SK-N-SH treated with all-trans-retinoic acid at 6 μM for 48 hours (cell line): ENCODE results near the gene ZBTB7A.

ENCODE experiments used
- ATAC-seq: fragments of 200-7000 bp; cut with Tn5 transposase; 3 replicates; pipeline ENCODE4 v1.9.1; 2020; ENCODE audit warnings: mild to moderate bottlenecking, moderate library complexity
- ARNTL ChIP-seq: fragments of 450-650 bp; formaldehyde crosslinking; IDR thresholded peaks from 2 replicates; pipeline ENCODE4 v1.5.0; 2020; ENCODE audit warnings: low read depth, mild to moderate bottlenecking, moderate library complexity, borderline replicate concordance
- BACH2 ChIP-seq: fragments of 250-450 bp; sonication (Bioruptor Pico); IDR thresholded peaks from 2 replicates; pipeline ENCODE4 v1.9.0; 2021; ENCODE audit warnings: mild to moderate bottlenecking, borderline replicate concordance
- CSDC2 ChIP-seq: fragments of 250-450 bp; sonication (Bioruptor Pico); IDR thresholded peaks from 2 replicates; pipeline ENCODE4 v1.5.0; 2020; ENCODE audit warnings: mild to moderate bottlenecking, moderate library complexity
- ESRRG ChIP-seq: fragments of 250-450 bp; sonication (Bioruptor Pico); IDR thresholded peaks from 2 replicates; pipeline ENCODE4 v1.6.1; 2021; ENCODE audit warnings: mild to moderate bottlenecking
- GLIS3 ChIP-seq: fragments of 250-450 bp; sonication (Bioruptor Pico); IDR thresholded peaks from 2 replicates; pipeline ENCODE4 v1.5.0; 2020; ENCODE audit warnings: mild to moderate bottlenecking, moderate library complexity
- ISL1 ChIP-seq: fragments of 250-450 bp; sonication (Bioruptor Pico); IDR thresholded peaks from 2 replicates; pipeline ENCODE4 v2.1.2; 2022; ENCODE audit warnings: mild to moderate bottlenecking, moderate library complexity
- OSR1 ChIP-seq: fragments of 250-450 bp; sonication (Bioruptor Pico); IDR thresholded peaks from 2 replicates; pipeline ENCODE4 v1.8.0; 2022; ENCODE audit warnings: moderate library complexity, mild to moderate bottlenecking, inconsistent platforms
- PPARA ChIP-seq: fragments of 250-450 bp; sonication (Bioruptor Pico); IDR thresholded peaks from 2 replicates; pipeline ENCODE4 v1.5.0; 2020; ENCODE audit warnings: mild to moderate bottlenecking, borderline replicate concordance
- TCF4 ChIP-seq: fragments of 250-450 bp; sonication (Bioruptor Pico); IDR thresholded peaks from 2 replicates; pipeline ENCODE4 v1.8.0; 2021; ENCODE audit warnings: mild to moderate bottlenecking, moderate library complexity, borderline replicate concordance
- TOX ChIP-seq: fragments of 250-450 bp; sonication (Bioruptor Pico); IDR thresholded peaks from 2 replicates; pipeline ENCODE4 v1.8.0; 2021; ENCODE audit warnings: mild to moderate bottlenecking, moderate library complexity, borderline replicate concordance
- ZC3H10 ChIP-seq: fragments of 250-450 bp; sonication (Bioruptor Pico); IDR thresholded peaks from 2 replicates; pipeline ENCODE4 v1.5.1; 2021; ENCODE audit warnings: mild to moderate bottlenecking, moderate library complexity
- ZFP3 ChIP-seq: fragments of 250-450 bp; sonication (Bioruptor Pico); IDR thresholded peaks from 2 replicates; pipeline ENCODE4 v1.5.0; 2020; ENCODE audit warnings: mild to moderate bottlenecking, moderate library complexity
- ZFP30 ChIP-seq: fragments of 450-650 bp; formaldehyde crosslinking; IDR thresholded peaks from 2 replicates; pipeline ENCODE4 v1.5.0; 2022; ENCODE audit warnings: mild to moderate bottlenecking, moderate library complexity
- ZNF565 ChIP-seq: fragments of 450-650 bp; formaldehyde crosslinking; conservative IDR thresholded peaks from 2 replicates; pipeline ENCODE4 v1.5.0; 2020; ENCODE audit warnings: low read depth, mild to moderate bottlenecking, moderate library complexity
- ZNF70 ChIP-seq: fragments of 450-650 bp; formaldehyde crosslinking; IDR thresholded peaks from 2 replicates; pipeline ENCODE4 v1.5.0; 2020; ENCODE audit warnings: mild to moderate bottlenecking, moderate library complexity
- TF ChIP-seq, protein P1 (sequence below): fragments of 250-450 bp; sonication (Bioruptor Pico); IDR thresholded peaks from 2 replicates; pipeline ENCODE4 v1.5.1; 2020; ENCODE audit warnings: low read depth, mild to moderate bottlenecking, moderate library complexity
- TF ChIP-seq, protein P2 (sequence below): fragments of 250-450 bp; sonication (Bioruptor Pico); IDR thresholded peaks from 2 replicates; pipeline ENCODE4 v1.8.0; 2021; ENCODE audit warnings: low read depth, mild to moderate bottlenecking, moderate library complexity, borderline replicate concordance
- TF ChIP-seq, protein P3 (sequence below): fragments of 250-450 bp; sonication (Bioruptor Pico); IDR thresholded peaks from 2 replicates; pipeline ENCODE4 v1.8.0; 2020; ENCODE audit warnings: mild to moderate bottlenecking, moderate library complexity, borderline replicate concordance
- TF ChIP-seq, protein P4 (sequence below): fragments of 250-450 bp; sonication (Bioruptor Pico); IDR thresholded peaks from 2 replicates; pipeline ENCODE4 v1.5.1; 2021; ENCODE audit warnings: mild to moderate bottlenecking, moderate library complexity

The ZBTB7A gene

DNA sequence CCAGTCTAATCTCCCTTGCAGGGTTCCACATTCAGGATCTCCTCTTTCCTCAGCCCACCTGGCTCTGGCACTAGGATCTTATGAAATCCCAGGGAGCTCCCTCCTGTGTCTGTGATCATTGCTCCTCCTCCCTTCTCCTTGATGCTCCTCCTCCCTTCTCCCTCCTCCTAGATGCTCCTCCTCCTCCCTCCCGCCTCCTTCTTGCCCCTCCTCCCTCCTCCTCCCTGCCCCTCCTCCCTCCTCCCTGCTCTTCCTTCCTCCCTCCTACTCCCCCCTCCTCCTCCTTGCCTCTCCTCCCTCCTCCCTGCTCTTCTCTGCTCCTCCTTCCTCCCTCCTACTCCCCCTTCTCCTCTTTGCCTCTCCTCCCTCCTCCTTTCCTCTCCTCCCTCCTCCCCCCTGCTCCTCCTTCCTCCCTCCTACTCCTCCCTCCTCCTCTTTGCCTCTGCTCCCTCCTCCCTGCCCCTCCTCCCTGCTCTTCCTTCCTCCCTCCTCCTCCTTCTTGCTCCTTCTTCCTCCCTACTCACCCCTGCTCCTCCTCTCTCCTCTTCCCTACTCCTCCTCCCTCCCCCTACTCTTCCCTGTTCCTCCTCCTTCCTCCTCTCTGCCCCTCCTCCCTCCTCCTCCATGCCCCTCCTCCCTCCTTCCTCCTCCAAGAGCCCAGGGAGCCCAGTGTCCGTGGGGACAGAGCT is 14.9 kb upstream of the ZBTB7A start:
- no peak for TF ChIP-seq OSR1 (CRISPR knock-in tag)
- TF ChIP-seq GLIS3 (CRISPR knock-in tag) = no peak
- no peak for TF ChIP-seq ZNF565 (CRISPR knock-in tag)
- TF ChIP-seq ESRRG (CRISPR knock-in tag) = no peak
- TF ChIP-seq, protein P1, sequence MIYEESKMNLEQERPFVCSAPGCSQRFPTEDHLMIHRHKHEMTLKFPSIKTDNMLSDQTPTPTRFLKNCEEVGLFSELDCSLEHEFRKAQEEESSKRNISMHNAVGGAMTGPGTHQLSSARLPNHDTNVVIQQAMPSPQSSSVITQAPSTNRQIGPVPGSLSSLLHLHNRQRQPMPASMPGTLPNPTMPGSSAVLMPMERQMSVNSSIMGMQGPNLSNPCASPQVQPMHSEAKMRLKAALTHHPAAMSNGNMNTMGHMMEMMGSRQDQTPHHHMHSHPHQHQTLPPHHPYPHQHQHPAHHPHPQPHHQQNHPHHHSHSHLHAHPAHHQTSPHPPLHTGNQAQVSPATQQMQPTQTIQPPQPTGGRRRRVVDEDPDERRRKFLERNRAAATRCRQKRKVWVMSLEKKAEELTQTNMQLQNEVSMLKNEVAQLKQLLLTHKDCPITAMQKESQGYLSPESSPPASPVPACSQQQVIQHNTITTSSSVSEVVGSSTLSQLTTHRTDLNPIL (CRISPR knock-in tag) = no peak
- TF ChIP-seq ISL1 = no peak
- no peak for TF ChIP-seq ZFP3 (CRISPR knock-in tag)
- TF ChIP-seq ZNF70 = no peak
- no peak for TF ChIP-seq BACH2 (CRISPR knock-in tag)
- TF ChIP-seq ARNTL (CRISPR knock-in tag) = no peak
- TF ChIP-seq, protein P2, sequence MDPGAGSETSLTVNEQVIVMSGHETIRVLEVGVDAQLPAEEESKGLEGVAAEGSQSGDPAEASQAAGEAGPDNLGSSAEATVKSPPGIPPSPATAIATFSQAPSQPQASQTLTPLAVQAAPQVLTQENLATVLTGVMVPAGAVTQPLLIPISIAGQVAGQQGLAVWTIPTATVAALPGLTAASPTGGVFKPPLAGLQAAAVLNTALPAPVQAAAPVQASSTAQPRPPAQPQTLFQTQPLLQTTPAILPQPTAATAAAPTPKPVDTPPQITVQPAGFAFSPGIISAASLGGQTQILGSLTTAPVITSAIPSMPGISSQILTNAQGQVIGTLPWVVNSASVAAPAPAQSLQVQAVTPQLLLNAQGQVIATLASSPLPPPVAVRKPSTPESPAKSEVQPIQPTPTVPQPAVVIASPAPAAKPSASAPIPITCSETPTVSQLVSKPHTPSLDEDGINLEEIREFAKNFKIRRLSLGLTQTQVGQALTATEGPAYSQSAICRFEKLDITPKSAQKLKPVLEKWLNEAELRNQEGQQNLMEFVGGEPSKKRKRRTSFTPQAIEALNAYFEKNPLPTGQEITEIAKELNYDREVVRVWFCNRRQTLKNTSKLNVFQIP (CRISPR knock-in tag) = no peak
- no peak for TF ChIP-seq ZFP30 (CRISPR knock-in tag)
- no peak for TF ChIP-seq TCF4 (CRISPR knock-in tag)
- TF ChIP-seq, protein P3, sequence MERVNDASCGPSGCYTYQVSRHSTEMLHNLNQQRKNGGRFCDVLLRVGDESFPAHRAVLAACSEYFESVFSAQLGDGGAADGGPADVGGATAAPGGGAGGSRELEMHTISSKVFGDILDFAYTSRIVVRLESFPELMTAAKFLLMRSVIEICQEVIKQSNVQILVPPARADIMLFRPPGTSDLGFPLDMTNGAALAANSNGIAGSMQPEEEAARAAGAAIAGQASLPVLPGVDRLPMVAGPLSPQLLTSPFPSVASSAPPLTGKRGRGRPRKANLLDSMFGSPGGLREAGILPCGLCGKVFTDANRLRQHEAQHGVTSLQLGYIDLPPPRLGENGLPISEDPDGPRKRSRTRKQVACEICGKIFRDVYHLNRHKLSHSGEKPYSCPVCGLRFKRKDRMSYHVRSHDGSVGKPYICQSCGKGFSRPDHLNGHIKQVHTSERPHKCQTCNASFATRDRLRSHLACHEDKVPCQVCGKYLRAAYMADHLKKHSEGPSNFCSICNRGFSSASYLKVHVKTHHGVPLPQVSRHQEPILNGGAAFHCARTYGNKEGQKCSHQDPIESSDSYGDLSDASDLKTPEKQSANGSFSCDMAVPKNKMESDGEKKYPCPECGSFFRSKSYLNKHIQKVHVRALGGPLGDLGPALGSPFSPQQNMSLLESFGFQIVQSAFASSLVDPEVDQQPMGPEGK (CRISPR knock-in tag) = no peak
- no peak for TF ChIP-seq TOX (CRISPR knock-in tag)
- no peak for TF ChIP-seq ZC3H10 (CRISPR knock-in tag)
- TF ChIP-seq CSDC2 = no peak
- no peak for TF ChIP-seq PPARA
- TF ChIP-seq, all 23 proteins: peak for 0
- ATAC-seq = 0 out of 3 replicates have a peak, but pooled peaks have one; percentile 12

DNA sequence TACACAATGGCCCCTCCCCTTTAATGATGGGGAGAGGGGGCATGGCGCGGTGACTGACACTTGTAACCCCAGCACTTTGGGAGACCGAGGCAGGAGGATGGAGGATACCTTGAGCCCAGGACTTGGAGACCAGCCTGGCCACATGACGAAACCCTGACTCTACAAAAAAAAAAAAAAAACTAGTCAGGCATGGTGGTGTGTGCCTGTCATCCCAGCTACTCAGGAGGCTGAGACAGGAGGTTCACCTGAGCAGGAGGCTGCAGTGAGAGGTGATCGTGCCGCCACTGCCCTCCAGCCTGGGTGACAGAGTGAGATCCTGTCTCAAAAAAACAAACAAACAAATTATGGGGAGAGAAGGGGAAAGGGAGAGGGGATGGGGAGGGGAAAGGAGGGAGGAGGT is 13.8 kb upstream of the ZBTB7A start:
- no peak for ATAC-seq

DNA sequence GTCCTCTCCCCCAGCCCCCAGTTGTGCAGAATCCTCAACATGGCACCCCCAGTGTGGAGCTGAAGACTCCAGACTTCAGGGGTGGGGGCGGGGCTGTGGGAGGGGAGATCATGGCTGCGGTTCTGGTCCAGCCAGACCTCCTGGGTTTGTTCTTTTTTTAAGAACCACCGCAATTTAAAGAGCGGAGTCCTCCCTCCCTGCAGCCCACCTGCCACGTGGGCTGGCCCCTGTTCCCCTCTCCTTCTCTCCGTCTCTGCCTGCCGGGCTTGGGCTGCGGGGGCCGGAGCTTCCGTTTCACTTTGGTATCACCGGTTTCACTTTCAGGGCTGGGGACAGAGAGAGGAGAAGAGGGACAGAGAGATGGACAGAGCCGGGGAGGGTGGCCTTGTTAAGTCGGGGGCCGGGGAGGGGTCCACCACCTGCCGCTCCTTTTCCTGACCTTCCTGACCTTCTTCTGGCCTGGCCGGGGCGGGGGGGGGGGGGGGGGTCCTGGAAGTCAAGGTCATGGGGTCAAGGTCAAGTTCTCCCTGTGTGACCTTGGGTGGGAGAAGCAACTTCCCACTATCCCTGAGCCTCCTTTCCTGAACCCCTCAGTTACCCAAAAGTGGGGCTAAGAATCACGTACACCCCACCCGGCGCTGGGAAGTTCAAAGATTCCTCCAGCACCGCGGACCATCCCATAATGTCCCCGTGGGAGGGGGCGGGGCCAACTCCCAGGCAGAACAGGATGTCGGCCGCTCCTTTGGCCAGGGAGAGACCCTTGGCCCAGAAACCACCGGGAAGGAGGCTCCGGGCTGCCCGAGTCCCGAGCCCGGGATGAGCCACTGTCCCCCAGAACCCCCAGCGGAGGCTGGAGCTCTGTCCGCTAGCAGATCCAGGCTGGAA is 11.3 kb upstream of the ZBTB7A start:
- ATAC-seq = no peak
- no peak for TF ChIP-seq ZNF565 (CRISPR knock-in tag)
- no peak for TF ChIP-seq TOX (CRISPR knock-in tag)
- TF ChIP-seq CSDC2 = no peak
- no peak for TF ChIP-seq PPARA
- TF ChIP-seq, protein P1 (CRISPR knock-in tag) = no peak
- TF ChIP-seq ISL1 = no peak
- TF ChIP-seq, protein P2 (CRISPR knock-in tag) = no peak
- TF ChIP-seq ZNF70 = no peak
- TF ChIP-seq TCF4 (CRISPR knock-in tag) = no peak
- TF ChIP-seq, protein P3 (CRISPR knock-in tag) = no peak

More for the DNA sequence above, 13.8 kb upstream of the ZBTB7A start:
- TF ChIP-seq, protein P3 (CRISPR knock-in tag) = no peak
- TF ChIP-seq, protein P4, sequence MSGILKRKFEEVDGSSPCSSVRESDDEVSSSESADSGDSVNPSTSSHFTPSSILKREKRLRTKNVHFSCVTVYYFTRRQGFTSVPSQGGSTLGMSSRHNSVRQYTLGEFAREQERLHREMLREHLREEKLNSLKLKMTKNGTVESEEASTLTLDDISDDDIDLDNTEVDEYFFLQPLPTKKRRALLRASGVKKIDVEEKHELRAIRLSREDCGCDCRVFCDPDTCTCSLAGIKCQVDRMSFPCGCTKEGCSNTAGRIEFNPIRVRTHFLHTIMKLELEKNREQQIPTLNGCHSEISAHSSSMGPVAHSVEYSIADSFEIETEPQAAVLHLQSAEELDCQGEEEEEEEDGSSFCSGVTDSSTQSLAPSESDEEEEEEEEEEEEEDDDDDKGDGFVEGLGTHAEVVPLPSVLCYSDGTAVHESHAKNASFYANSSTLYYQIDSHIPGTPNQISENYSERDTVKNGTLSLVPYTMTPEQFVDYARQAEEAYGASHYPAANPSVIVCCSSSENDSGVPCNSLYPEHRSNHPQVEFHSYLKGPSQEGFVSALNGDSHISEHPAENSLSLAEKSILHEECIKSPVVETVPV (CRISPR knock-in tag) = no peak
